Measurements from ENCODE around the gene CARD19.
"Not testable (repeated sequence)": the region's sequence is repeated elsewhere in the genome, so short reads cannot be mapped to it uniquely, and the experiment has no call there.

CARD19 gene

GRCh38 chr9:93108291-93109041 is 12.4 kb downstream of the CARD19 start:
- no peak for DNase-seq

- DNase-seq: no peak
These were observed 14.4 kb downstream of the CARD19 start for GRCh38 chr9:93110311-93110855.

GRCh38 chr9:93111001-93111370 is 15.0 kb downstream of the CARD19 start:
- DNase-seq: no peak

- no peak for DNase-seq
These were observed 15.5 kb downstream of the CARD19 start for GRCh38 chr9:93111371-93112115.

- DNase-seq: no peak
These were observed 16.3 kb downstream of the CARD19 start for GRCh38 chr9:93112116-93112863.

GRCh38 chr9:93112864-93113389 is 16.9 kb downstream of the CARD19 start:
- DNase-seq: no peak

- DNase-seq: no peak
These were observed 18.4 kb downstream of the CARD19 start for GRCh38 chr9:93114169-93114983.

GRCh38 chr9:93114984-93115335 is 18.9 kb downstream of the CARD19 start:
- no peak for DNase-seq

- no peak for DNase-seq
These were observed 19.6 kb downstream of the CARD19 start for GRCh38 chr9:93115486-93116071.

GRCh38 chr9:93116072-93116961 is 20.3 kb downstream of the CARD19 start:
- DNase-seq: no peak

- not testable (repeated sequence) for DNase-seq
These were observed 21.5 kb downstream of the CARD19 start for GRCh38 chr9:93117521-93117920.

GRCh38 chr9:93117924-93118862 is 22.2 kb downstream of the CARD19 start:
- no peak for DNase-seq

GRCh38 chr9:93118863-93119702 is 23.1 kb downstream of the CARD19 start:
- DNase-seq: no peak

GRCh38 chr9:93119703-93119952 is 23.6 kb downstream of the CARD19 start:
- no peak for DNase-seq

GRCh38 chr9:93119953-93120845 is 24.2 kb downstream of the CARD19 start:
- peak; percentile 78 to 88 for DNase-seq

GRCh38 chr9:93120846-93121315 is 24.9 kb downstream of the CARD19 start:
- DNase-seq: no peak

- no peak for DNase-seq
These were observed 25.6 kb downstream of the CARD19 start for GRCh38 chr9:93121316-93122241.

All from Kasumi-1 (cell line).